Neural progenitor cell (in vitro differentiated cells): Measurements from ENCODE around the gene PTPRN2. TPM values are rescaled to one million over a fixed set of nuclear protein-coding genes. Genes with fewer than 3 reads are reported as not detected.

Experiments used
- DNase-seq: peaks from one replicate; pipeline ENCODE4 v3.0.0-alpha.2; 2016; ENCODE audit warnings: low spot score
- H2AFZ ChIP-seq: fragments of 200-600 bp; sonication (generic); replicated peaks from 2 replicates; pipeline ENCODE4 v1.6.1; 2016; ENCODE audit warnings: antibody characterized with exemption
- H3F3A ChIP-seq: fragments of 200-600 bp; sonication (generic); 2 replicates; pipeline ENCODE4 v1.6.1; 2016; ENCODE audit warnings: antibody characterized with exemption, low read depth
- H3K27ac ChIP-seq: fragments of 200-600 bp; sonication (generic); 2 replicates; pipeline ENCODE4 v1.5.1; 2016; ENCODE audit warnings: mild to moderate bottlenecking
- H3K27me3 ChIP-seq: fragments of 200-600 bp; sonication (generic); 2 replicates; pipeline ENCODE4 v1.6.1; 2016; ENCODE audit warnings: mild to moderate bottlenecking, moderate library complexity
- H3K36me3 ChIP-seq: fragments of 200-600 bp; sonication (generic); 2 replicates; pipeline ENCODE4 v1.5.1; 2016
- H3K4me1 ChIP-seq: fragments of 200-600 bp; sonication (generic); 2 replicates; pipeline ENCODE4 v1.6.1; 2016; ENCODE audit warnings: mixed run types
- H3K4me2 ChIP-seq: fragments of 200-600 bp; sonication (generic); 2 replicates; pipeline ENCODE4 v1.6.1; 2016
- H3K4me3 ChIP-seq: fragments of 200-600 bp; sonication (generic); 2 replicates; pipeline ENCODE4 v1.5.1; 2016
- H3K79me2 ChIP-seq: fragments of 200-600 bp; sonication (generic); 2 replicates; pipeline ENCODE4 v1.6.1; 2016; ENCODE audit warnings: low read depth
- H3K9ac ChIP-seq: fragments of 200-600 bp; sonication (generic); 2 replicates; pipeline ENCODE4 v1.6.1; 2016
- H3K9me3 ChIP-seq: fragments of 200-600 bp; sonication (generic); 2 replicates; pipeline ENCODE4 v1.5.1; 2016; ENCODE audit warnings: low read depth
- H4K20me1 ChIP-seq: fragments of 200-600 bp; sonication (generic); 2 replicates; pipeline ENCODE4 v1.6.1; 2016; ENCODE audit warnings: low read depth
- H3K27ac Mint-ChIP-seq: 3 replicates; pipeline ENCODE4 v1.8.0; 2021; ENCODE audit warnings: mixed read lengths
- H3K27me3 Mint-ChIP-seq: 2 replicates; pipeline ENCODE4 v1.8.0; 2022; ENCODE audit warnings: low read depth, mild to moderate bottlenecking, inconsistent platforms, moderate library complexity, mixed read lengths; ENCODE audit not compliant: insufficient read depth
- H3K36me3 Mint-ChIP-seq: 3 replicates; pipeline ENCODE4 v1.8.0; 2021; ENCODE audit warnings: mixed read lengths
- H3K4me1 Mint-ChIP-seq: 3 replicates; pipeline ENCODE4 v1.8.0; 2021; ENCODE audit warnings: mixed read lengths
- H3K4me3 Mint-ChIP-seq: 3 replicates; pipeline ENCODE4 v1.8.0; 2021; ENCODE audit warnings: mild to moderate bottlenecking, moderate library complexity, mixed read lengths
- H3K9me3 Mint-ChIP-seq: 3 replicates; pipeline ENCODE4 v1.8.0; 2020; ENCODE audit warnings: mixed read lengths
- CTCF ChIP-seq: fragments of 200-600 bp; sonication (generic); IDR thresholded peaks from 2 replicates; pipeline ENCODE4 v1.5.1; 2017; ENCODE audit warnings: antibody characterized with exemption, mild to moderate bottlenecking
- EZH2 ChIP-seq: fragments of 200-600 bp; sonication (generic); IDR thresholded peaks from 2 replicates; pipeline ENCODE4 v1.6.1; 2017; ENCODE audit warnings: antibody characterized with exemption, mild to moderate bottlenecking, moderate library complexity
- EZH2phosphoT487 ChIP-seq: fragments of 200-600 bp; sonication (generic); IDR thresholded peaks from 2 replicates; pipeline ENCODE4 v1.6.1; 2017; ENCODE audit warnings: antibody characterized with exemption
- total RNA-seq: library from RNA; depleted of rRNA; stranded (reverse); fragments of >200 nt; gene quantifications from 2 replicates; pipeline ENCODE4 v1.2.3, GENCODE V29; 2015; ENCODE audit warnings: low replicate concordance

Gene PTPRN2
- total RNA-seq, 1 donor from 2014 or later = 3.0 TPM

GRCh38 chr7:157941210-157941609 lies 646.4 kb downstream of the PTPRN2 start:
- Mint-ChIP-seq H3K9me3 (peaks cover 21% of the 10 kb centered on the region), H3K27me3 (peaks cover 4% of the 10 kb centered on the region), H3K36me3 (peaks cover 3% of the 10 kb centered on the region), H3K27ac (no peak overlapping the region), H3K4me3 (no peak overlapping the region), H3K4me1 (peaks cover 16% of the 10 kb centered on the region)
- Histone ChIP-seq H3K4me3 (no peak overlapping the region), H4K20me1 (no peaks in the 10 kb centered on the region), H3K9ac (no peak overlapping the region), H3K36me3 (no peaks in the 10 kb centered on the region), H3K4me1 (no peaks in the 10 kb centered on the region), H3K4me2 (no peak overlapping the region), H3K79me2 (no peaks in the 10 kb centered on the region), H3K27me3 (no peaks in the 10 kb centered on the region), H3K9me3 (no peaks in the 10 kb centered on the region), H3K27ac (no peak overlapping the region), H3F3A (no peaks in the 10 kb centered on the region), H2AFZ (no peak overlapping the region)
- DNase-seq = no peak
- TF ChIP-seq EZH2phosphoT487 = no peak
- no peak for TF ChIP-seq CTCF
- no peak for TF ChIP-seq EZH2

- Histone ChIP-seq H3K27ac (no peak overlapping the region), H3K4me1 (no peaks in the 10 kb centered on the region), H3K4me3 (no peak overlapping the region), H3K4me2 (no peak overlapping the region), H3F3A (no peaks in the 10 kb centered on the region), H3K27me3 (no peaks in the 10 kb centered on the region), H3K79me2 (no peaks in the 10 kb centered on the region), H2AFZ (no peak overlapping the region), H3K36me3 (no peaks in the 10 kb centered on the region), H3K9me3 (no peaks in the 10 kb centered on the region), H4K20me1 (no peaks in the 10 kb centered on the region), H3K9ac (no peak overlapping the region)
- Mint-ChIP-seq H3K27me3 (peaks cover 4% of the 10 kb centered on the region), H3K4me3 (no peak overlapping the region), H3K4me1 (peaks cover 16% of the 10 kb centered on the region), H3K9me3 (peaks cover 19% of the 10 kb centered on the region), H3K36me3 (peaks cover 3% of the 10 kb centered on the region), H3K27ac (no peak overlapping the region)
- no peak for DNase-seq
- TF ChIP-seq EZH2phosphoT487 = no peak
- TF ChIP-seq EZH2 = no peak
- no peak for TF ChIP-seq CTCF
Observed at GRCh38 chr7:157940497-157940896, 647.1 kb downstream of the PTPRN2 start.

- peaks cover 2% of the 10 kb centered on the region for H3K36me3 Mint-ChIP-seq
- Histone ChIP-seq H2AFZ (no peak overlapping the region), H3K27me3 (no peaks in the 10 kb centered on the region), H3K4me2 (no peak overlapping the region), H3F3A (no peaks in the 10 kb centered on the region), H3K79me2 (no peaks in the 10 kb centered on the region), H4K20me1 (no peaks in the 10 kb centered on the region), H3K4me3 (no peak overlapping the region), H3K9me3 (no peaks in the 10 kb centered on the region), H3K27ac (no peak overlapping the region), H3K9ac (no peak overlapping the region), H3K36me3 (no peaks in the 10 kb centered on the region), H3K4me1 (no peaks in the 10 kb centered on the region)
- H3K27ac Mint-ChIP-seq = no peak overlapping the region
- peaks cover 34% of the 10 kb centered on the region for H3K9me3 Mint-ChIP-seq
- peaks cover 7% of the 10 kb centered on the region for H3K27me3 Mint-ChIP-seq
- H3K4me1 Mint-ChIP-seq = peaks cover 8% of the 10 kb centered on the region
- TF ChIP-seq EZH2phosphoT487 = no peak
- no peak for TF ChIP-seq CTCF
- no peak for TF ChIP-seq EZH2
- DNase-seq = no peak
- H3K4me3 Mint-ChIP-seq = no peak overlapping the region
Observed at GRCh38 chr7:157938211-157938610, 649.4 kb downstream of the PTPRN2 start.
